ENCODE measurements around the gene KANSL1. TPM values are rescaled to one million over a fixed set of nuclear protein-coding genes. Genes with fewer than 3 reads are reported as not detected.
"Not testable (repeated sequence)": the region's sequence is repeated elsewhere in the genome, so short reads cannot be mapped to it uniquely, and the experiment has no call there.

KANSL1 gene, protein sequence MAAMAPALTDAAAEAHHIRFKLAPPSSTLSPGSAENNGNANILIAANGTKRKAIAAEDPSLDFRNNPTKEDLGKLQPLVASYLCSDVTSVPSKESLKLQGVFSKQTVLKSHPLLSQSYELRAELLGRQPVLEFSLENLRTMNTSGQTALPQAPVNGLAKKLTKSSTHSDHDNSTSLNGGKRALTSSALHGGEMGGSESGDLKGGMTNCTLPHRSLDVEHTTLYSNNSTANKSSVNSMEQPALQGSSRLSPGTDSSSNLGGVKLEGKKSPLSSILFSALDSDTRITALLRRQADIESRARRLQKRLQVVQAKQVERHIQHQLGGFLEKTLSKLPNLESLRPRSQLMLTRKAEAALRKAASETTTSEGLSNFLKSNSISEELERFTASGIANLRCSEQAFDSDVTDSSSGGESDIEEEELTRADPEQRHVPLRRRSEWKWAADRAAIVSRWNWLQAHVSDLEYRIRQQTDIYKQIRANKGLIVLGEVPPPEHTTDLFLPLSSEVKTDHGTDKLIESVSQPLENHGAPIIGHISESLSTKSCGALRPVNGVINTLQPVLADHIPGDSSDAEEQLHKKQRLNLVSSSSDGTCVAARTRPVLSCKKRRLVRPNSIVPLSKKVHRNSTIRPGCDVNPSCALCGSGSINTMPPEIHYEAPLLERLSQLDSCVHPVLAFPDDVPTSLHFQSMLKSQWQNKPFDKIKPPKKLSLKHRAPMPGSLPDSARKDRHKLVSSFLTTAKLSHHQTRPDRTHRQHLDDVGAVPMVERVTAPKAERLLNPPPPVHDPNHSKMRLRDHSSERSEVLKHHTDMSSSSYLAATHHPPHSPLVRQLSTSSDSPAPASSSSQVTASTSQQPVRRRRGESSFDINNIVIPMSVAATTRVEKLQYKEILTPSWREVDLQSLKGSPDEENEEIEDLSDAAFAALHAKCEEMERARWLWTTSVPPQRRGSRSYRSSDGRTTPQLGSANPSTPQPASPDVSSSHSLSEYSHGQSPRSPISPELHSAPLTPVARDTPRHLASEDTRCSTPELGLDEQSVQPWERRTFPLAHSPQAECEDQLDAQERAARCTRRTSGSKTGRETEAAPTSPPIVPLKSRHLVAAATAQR (N-terminal part only)
- total RNA-seq (10 to 100 TPM; 65.9 to 67.8 TPM), polyA plus RNA-seq (ENCODE audit: insufficient read length in 6 of 6) (100 to 1,000 TPM in 2 of 6 donors, 10 to 100 TPM in 4; 74.2 to 129 (median 86.8) TPM)
- long read RNA-seq, donor 1, transcript KANSL1-210 (1 exons, 1,493 nt): major isoform, 12 of 16 reads
- long read RNA-seq, donor 1, partial matches to known transcripts: 0 of 16 reads
- long read RNA-seq, donor 1, other reads (novel, unspliced or antisense): 0 of 16 reads
- long read RNA-seq, donor 2, full-length matches to known transcripts: 14 of 20 reads
- long read RNA-seq, donor 2, partial matches to known transcripts: 6 of 20 reads
- long read RNA-seq, donor 2, other reads (novel, unspliced or antisense): 0 of 20 reads
- long read RNA-seq, donor 3, full-length matches to known transcripts: 2 of 2 reads
- long read RNA-seq, donor 3, partial matches to known transcripts: 0 of 2 reads
- long read RNA-seq, donor 3, other reads (novel, unspliced or antisense): 0 of 2 reads
- long read RNA-seq, donor 4, partial matches to known transcripts: 0 of 1 reads
- long read RNA-seq, donor 4, other reads (novel, unspliced or antisense): 1 of 1 reads
- long read RNA-seq, donor 5, partial matches to known transcripts: 10 of 14 reads
- long read RNA-seq, donor 5, other reads (novel, unspliced or antisense): 0 of 14 reads
- long read RNA-seq, donor 6: 0 reads
- long read RNA-seq, donor 7, full-length matches to known transcripts: 5 of 5 reads
- long read RNA-seq, donor 7, partial matches to known transcripts: 0 of 5 reads
- long read RNA-seq, donor 7, other reads (novel, unspliced or antisense): 0 of 5 reads
- long read RNA-seq, donor 8, transcript KANSL1-210 (1 exons, 1,493 nt): major isoform, 5 of 10 reads
- long read RNA-seq, donor 8, partial matches to known transcripts: 0 of 10 reads
- long read RNA-seq, donor 8, other reads (novel, unspliced or antisense): 0 of 10 reads
- long read RNA-seq, donor 9: 0 reads
- long read RNA-seq, donor 10, partial matches to known transcripts: 0 of 3 reads
- long read RNA-seq, donor 10, other reads (novel, unspliced or antisense): 1 of 3 reads
- long read RNA-seq, donor 11: 0 reads
- long read RNA-seq, donor 12, partial matches to known transcripts: 5 of 8 reads
- long read RNA-seq, donor 12, other reads (novel, unspliced or antisense): 0 of 8 reads

DNA sequence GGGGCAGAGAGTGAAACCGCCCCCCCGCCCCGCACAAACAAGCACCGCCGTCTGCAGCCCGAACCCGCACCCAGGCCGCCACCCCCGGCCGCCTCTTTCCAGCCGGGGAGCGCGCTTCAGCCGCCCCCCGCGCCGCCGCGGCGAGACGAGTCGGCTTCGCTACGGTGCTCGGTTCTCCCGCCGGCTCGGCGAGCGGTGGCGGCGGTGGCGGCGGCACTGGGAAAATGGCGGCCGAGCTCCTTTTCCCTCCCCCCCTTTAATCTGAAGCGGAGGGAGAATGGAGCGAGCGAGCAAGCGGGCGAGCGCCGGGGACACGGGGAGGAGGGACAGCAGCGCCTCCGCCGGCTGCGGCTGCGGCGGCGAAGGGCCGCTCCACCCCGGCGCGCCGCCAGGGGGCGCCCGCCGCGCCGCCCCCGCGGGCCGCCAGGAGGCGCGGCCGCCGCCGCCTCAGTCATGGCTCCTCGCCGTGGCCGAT, at the start of gene KANSL1:
Gene KANSL1, minus strand, starts transcription at position 279 of the 475 bp plus-strand sequence. CDS start 21,286 bp downstream, outside the sequence.
- TF ChIP-seq, protein P1, sequence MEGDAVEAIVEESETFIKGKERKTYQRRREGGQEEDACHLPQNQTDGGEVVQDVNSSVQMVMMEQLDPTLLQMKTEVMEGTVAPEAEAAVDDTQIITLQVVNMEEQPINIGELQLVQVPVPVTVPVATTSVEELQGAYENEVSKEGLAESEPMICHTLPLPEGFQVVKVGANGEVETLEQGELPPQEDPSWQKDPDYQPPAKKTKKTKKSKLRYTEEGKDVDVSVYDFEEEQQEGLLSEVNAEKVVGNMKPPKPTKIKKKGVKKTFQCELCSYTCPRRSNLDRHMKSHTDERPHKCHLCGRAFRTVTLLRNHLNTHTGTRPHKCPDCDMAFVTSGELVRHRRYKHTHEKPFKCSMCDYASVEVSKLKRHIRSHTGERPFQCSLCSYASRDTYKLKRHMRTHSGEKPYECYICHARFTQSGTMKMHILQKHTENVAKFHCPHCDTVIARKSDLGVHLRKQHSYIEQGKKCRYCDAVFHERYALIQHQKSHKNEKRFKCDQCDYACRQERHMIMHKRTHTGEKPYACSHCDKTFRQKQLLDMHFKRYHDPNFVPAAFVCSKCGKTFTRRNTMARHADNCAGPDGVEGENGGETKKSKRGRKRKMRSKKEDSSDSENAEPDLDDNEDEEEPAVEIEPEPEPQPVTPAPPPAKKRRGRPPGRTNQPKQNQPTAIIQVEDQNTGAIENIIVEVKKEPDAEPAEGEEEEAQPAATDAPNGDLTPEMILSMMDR (IDR thresholded peaks at IDR 0.05): peak in 1 of 2 donors; percentile 53
- Histone ChIP-seq H3K4me3 (peak within 1 kb of the TSS; percentile 87 to 95), H3K9me3 (no peaks in the 10 kb centered on the region), H3K27me3 (no peaks in the 10 kb centered on the region), H3K4me1 (peaks cover 37 to 50% of the 10 kb centered on the region in 2 donors), H3K36me3 (no peaks in the 10 kb centered on the region), H3K27ac (peak within 1 kb of the TSS; percentile 100)
- peak; percentile 77 for ATAC-seq
- intact Hi-C loops (cut with DNase I): no loop called here
- peak; percentile 93 to 96 (median 95) for DNase-seq

DNA sequence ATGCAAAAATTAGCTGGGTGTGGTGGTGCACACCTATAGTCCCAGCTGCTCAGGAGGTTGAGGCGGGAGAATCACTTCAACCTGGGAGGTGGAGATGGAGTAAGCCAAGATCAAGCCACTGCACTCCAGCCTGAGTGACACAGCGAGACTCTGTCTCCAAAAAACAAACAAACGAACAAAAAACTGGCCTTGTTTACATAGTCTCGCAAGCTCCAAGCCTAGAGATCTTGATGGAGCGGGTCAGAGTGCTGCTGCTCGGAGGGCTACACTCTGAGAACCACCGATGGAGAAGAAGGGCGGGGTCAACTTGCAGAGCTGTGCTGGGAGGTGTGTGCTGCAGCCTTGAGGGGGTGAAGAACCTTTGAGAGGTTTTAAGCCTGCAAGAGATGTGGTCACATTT, 38.1 kb upstream of the KANSL1 start:
- ATAC-seq; H3K4me3 ChIP-seq; H3K9me3 ChIP-seq; H3K27ac ChIP-seq; DNase-seq; H3K4me1 ChIP-seq; intact Hi-C loops (cut with DNase I); H3K36me3 ChIP-seq; H3K27me3 ChIP-seq: not testable (repeated sequence)

DNA sequence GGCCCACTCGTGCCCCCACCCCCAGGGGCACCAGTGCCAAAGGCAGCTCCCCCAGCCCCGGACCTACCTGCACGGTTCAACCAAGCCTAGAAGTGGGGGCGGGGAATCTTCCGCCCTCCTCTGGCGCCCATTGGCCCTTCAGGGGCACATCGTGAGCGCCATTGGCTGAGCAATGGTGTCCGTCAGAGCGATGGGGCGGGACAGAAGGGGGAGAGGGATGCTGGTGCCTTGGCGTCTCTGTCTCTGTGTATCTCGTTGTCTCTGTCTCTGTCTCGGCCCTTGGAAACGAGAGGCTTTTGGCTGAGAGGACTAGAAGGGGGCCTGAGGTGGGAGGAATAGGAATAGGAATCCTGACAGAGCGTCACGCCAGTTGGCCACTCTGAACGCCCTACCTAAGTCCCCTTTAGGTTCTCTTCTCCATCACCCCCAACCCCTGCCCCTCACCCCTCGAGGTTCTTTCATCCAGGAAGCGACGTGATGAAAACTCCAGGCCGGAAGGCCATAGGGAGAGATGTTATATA, 32.1 kb upstream of the KANSL1 start:
- H3K9me3 ChIP-seq; H3K27me3 ChIP-seq; H3K36me3 ChIP-seq; H3K27ac ChIP-seq; H3K4me1 ChIP-seq; intact Hi-C loops (cut with DNase I): not testable (repeated sequence)
- ATAC-seq: peak; percentile 100
- H3K4me3 ChIP-seq: peak overlapping the region; percentile 45 to 48
- DNase-seq: peak; percentile 87 to 94 (median 93)

DNA sequence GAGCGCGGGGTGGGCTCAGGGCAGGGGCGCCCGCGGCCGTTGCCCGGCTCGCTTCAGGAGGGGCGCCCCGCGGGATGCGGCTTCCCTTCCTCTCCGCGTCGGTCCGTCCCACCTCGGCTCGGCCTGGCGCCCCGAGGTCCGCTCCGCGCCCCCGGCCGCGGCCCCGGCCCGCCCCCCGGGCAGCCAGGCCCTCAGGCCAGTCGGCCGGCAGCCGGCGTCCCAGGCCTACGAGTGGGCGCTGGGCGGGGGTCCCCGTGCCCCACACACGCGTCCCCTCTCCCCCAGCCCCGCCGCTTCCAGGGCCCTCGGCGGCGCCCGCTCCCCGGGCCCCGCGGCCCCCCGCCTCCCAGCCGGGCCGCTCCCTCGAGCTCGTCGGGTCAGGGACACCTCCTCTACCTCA, 31.6 kb upstream of the KANSL1 start:
- H3K27ac ChIP-seq; H3K9me3 ChIP-seq; H3K36me3 ChIP-seq; H3K27me3 ChIP-seq; H3K4me1 ChIP-seq; intact Hi-C loops (cut with DNase I): not testable (repeated sequence)
- peak; percentile 54 for ATAC-seq
- H3K4me3 ChIP-seq: peak overlapping the region; percentile 45 to 48
- peak in 2 of 4 donors; percentile 54 to 79 for DNase-seq

DNA sequence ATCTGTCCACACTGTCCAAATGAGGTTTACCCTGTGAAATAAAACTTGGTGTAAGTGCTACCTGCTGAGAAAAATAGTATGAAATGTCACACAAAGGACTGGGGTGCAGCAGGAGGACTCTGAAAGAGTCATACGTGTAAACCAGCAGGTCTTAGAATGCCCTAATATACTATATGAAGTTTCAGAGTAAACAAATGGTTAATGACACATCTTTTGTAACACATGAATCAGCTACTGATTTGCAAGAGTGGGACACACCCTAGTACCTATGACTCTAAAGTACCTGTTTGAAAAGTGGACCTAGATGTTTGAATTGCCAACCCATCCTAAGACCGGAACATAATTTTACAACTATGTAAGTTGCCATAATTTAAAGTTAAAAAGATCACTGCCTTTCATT, 29.8 kb upstream of the KANSL1 start:
- H3K27ac ChIP-seq; H3K27me3 ChIP-seq; intact Hi-C loops (cut with DNase I); H3K4me1 ChIP-seq; DNase-seq; H3K4me3 ChIP-seq; H3K36me3 ChIP-seq; H3K9me3 ChIP-seq: not testable (repeated sequence)
- peak; percentile 4 for ATAC-seq

DNA sequence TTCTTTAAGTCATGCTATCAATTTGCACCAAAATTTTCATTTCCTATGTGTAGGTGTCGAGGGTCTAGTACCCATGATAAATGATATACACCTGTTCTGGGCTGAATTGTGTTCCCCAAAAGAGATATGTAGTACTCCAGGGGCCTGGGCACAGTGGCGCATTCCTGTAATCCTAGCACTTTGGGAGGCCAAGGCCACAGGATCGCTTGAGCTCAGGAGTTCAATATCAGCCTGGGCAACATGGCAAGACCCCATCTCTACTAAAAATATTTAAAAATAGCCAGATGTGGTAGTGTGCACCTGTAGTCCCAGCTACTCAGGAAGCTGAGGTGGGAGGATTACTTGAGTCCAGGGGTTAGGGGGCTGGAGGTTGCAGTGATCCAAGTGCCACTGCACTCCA, 23.5 kb upstream of the KANSL1 start:
- Histone ChIP-seq H3K4me3 (no peak overlapping the region), H3K9me3 (no peaks in the 10 kb centered on the region), H3K4me1 (peaks cover 0 to 6% of the 10 kb centered on the region in 2 donors), H3K27ac (no peak overlapping the region), H3K27me3 (no peaks in the 10 kb centered on the region), H3K36me3 (peaks cover 0 to 19% of the 10 kb centered on the region in 2 donors)
- intact Hi-C loops (cut with DNase I): no loop called here
- no peak for DNase-seq
- TF ChIP-seq, protein P1 (IDR thresholded peaks at IDR 0.05): no peak
- ATAC-seq: no peak
